HG03469 (cell line): Measurements from ENCODE around the gene KLRK1.
"Not testable (repeated sequence)": the region's sequence is repeated elsewhere in the genome, so short reads cannot be mapped to it uniquely, and the experiment has no call there.

Experiments
- ATAC-seq: cut with Tn5 transposase; IDR thresholded peaks from one replicate; pipeline ENCODE4 v1.9.1; 2021; ENCODE audit warnings: mild to moderate bottlenecking, moderate library complexity, moderate number of reproducible peaks; ENCODE audit not compliant: unreplicated experiment

KLRK1 gene

DNA sequence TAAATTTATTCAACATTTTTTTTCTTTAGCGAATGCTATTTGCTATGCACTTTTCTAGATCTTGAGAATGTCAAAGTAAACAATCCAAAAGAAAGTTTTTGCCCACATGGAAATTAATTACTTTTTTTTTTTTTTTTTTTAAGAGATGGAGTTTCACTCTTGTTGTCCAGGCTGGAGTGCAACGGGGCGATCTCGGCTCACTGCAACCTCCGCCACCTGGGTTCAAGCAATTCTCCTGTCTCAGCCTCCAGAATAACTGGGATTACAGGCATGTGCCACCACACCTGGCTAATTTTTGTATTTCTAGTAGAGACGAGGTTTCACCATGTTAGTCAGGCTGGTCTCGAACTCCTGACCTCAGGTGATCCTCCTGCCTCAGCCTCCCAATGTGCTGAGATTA is 1.1 kb upstream of the KLRK1 start:
- ATAC-seq, result not testable (repeated sequence)

DNA sequence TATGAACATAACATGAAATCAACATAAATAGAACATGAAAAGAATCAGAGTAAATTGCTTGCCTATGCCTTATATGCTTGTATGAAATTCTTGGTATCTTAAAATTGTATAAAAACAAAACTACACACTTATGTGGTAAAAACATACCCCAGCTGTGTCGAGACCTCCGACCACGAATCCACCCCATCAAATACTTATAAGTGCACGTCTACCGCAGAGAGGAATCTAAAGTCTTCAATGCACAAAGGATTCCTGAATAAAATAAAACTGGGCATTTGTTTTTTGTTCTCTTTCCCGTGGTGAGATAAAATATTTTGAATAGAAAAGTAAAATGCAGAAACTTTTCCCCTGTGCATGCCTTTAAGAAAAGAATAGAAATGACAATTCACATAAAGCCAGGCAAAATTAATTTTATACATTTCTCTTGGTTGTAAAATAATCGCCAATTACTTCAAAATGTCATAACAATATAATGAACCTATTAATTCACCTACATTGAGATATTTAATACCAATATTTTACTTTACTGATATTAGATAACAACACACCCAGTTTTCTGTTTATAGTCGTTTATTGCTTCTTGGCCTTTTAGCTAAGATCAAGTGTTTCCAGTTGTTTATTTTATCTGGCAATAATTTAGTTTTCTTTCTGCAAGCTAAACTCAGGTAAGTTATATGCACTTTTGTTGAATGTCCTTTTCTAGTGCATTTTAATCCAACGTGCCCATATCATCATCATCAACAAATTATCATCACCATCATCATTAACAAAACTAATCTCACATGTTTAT is 1.0 kb downstream of the KLRK1 start:
- ATAC-seq, result no peak

DNA sequence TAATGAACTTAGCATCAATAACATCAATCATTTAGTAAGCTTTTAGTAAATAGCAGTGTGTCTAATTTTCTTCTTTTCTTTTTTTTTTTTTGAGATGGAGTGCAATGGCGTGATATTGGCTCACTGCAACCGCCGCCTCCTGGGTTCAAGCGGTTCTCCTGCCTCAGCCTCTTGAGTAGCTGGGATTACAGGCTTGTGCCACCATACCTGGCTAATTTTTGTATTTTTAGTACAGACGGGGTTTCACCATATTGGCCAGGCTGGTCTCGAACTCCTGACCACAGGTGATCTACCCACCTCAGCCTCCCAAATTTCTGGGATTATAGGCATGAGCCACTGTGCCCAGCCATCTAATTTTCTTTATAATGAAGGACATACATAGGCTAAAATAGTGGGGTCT is 2.3 kb downstream of the KLRK1 start:
- ATAC-seq, result not testable (repeated sequence)

DNA sequence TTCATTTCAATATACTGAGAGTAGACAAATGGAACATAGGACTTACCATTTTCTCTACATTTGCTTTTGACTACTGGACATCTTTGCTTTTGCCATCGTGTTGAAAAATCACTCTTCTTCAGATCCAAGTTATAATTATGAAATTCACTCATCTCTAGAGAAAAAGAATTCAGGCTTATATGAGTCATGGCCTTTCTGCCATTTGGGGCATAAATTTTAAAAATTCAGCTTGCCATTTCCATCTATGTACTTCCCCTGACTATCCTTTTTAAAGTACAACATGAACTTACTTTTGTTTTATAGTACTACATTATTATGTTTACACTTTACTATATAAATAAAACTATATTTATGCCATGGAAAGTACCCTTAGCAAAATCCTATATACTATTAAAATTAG is 3.0 kb downstream of the KLRK1 start:
- no peak for ATAC-seq

DNA sequence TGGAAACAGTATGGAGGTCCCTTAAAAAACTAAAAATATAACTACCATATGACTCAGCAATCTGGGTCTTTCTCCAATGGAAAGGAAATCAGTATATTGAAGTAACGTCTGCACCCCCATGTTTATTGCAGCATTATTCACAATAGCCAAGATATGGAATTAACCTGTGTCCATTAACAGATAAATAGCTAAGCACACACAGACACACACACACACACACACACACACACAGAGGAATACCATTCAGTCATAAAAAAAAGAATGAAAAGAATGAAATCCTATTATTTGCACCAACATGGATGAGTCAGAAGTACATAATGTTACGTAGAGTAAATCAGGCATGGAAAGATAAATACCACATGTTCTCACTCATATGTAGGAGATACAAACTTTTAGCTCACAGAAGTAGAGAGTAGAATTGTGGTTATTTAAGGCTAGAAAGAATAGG is 4.7 kb downstream of the KLRK1 start:
- ATAC-seq, result no peak

DNA sequence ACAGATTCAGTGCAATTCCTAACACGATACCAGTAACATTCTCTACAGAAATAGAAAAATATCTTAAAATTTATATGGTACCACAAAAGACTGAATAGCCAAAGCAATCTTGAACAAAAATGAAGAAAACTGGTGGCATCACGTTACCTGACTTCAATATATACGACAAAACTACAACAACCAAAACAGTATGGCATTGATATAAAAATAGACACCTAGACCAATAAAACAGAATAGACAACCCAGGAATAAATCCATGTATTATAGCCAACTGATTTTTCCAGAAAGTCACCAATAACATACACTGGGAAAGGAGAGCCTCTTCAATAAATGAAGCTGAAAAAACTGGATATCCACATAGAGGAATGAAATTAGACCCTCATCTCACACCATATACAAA is 5.7 kb downstream of the KLRK1 start:
- ATAC-seq, result no peak

DNA sequence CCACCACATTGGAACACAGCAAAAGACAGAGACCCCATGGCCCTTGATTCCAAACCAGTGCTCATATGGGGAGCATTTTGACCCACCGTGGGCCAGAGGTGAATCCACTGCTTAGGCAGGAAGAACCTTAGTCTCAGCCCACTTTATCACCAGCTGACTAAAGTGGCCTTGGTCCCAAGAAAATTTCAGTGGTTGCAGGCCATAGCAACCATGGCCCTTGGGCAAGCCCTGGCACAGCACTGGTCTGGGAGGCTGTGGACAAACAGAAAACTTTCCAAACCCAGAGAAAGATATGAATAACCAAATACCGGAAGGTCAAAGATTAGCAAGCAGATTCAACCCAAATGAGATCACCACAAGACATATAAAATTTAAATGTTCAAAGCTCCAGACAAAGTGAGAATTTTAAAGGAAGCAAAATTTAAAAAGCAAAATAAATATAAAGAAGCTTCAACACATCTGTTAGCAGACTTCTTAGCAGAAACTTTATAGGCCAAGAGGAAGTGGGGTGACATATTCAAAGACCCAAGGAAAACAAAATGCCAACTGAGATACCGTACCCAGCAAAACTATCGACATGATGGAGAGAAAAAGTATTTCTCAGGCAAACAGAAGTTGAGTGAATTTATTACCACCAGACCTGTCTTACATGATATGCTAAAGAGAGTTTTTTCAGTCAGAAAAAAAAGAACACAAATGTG is 7.8 kb downstream of the KLRK1 start:
- no peak for ATAC-seq

DNA sequence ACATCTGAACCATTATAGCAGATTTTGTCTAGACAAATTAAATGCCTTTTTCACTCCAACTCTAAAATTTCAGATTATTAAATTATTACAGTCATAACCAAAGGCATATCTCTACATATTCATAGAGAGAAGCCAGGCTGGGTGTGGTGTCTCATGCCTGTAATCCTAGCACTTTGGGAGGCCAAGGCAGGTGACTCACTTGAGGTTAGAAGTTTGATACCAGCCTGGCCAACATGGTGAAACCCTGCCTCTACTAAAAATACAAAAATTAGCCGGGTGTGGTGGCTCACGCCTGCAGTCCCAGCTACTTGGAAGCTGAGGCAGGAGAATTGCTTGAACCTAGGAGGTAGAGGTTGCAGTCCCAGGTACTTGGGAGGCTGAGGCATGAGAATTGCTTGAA is 11.1 kb downstream of the KLRK1 start:
- ATAC-seq, result not testable (repeated sequence)

DNA sequence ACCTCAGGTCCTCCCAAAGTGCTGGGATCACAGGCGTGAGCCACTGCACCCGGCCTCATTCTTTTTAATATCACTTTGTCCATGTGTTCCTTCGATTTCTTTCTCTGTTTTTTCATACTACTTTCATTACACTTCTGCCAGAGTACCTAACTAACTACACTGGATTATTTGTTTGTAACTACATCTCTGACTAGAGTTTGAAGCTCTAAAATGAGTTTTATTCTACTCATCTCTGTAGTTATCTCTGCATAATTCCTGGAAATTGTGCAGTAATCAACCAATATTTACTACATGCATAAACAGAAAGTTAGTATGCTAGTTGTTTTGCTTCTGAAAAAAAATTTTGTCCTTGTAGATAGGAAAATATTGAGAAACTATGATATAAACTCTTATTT is 15.2 kb downstream of the KLRK1 start:
- ATAC-seq, result no peak

DNA sequence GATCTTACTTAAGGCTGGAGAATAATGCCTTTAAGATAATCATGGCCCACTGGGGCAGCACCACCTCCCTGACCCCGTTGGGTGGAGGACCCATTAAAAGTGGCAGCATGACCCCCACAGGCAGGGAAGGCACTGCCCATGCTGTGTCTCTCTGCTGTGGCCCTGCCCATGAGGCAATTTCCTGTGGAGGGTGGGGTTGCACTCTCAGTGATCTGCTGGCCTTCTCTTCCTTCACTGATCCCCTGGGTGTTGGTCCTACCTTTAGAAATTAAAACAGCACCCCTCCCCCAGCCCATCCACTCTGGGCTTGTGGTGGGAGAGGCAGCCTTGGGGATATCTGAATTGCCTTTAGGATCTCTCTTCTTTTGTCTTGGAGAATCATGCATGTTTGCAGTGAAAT is 17.3 kb downstream of the KLRK1 start:
- ATAC-seq, result no peak

DNA sequence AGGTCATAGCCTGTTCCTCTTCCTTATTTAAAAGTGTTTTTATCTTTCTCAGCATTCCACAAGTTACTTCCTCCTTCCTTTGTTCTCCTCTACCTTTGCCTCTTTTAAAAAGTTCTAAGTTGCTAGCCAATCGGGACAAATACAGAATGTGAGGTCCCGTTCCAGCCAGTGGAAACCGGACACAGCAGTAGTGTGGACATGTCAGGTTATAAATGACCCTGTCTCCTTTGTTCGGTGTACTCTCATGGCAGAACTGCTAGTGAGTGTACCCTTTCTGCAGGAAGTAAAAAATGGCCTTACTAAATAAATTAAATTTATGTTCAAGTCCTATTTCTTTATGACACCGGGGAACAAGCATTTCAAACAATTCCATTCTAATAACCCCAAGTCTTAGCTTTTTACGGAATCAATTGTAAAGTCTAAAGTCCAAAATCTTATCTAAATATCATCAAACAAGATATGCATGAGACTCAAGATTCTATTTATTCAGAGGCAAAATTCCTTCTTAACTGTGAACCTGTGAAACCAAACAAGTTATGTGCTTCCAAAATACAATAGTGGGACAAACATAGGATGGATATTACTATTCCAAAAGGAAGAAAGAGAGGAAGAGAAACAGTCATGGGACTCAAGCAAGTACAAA is 17.8 kb downstream of the KLRK1 start:
- ATAC-seq, result not testable (repeated sequence)

DNA sequence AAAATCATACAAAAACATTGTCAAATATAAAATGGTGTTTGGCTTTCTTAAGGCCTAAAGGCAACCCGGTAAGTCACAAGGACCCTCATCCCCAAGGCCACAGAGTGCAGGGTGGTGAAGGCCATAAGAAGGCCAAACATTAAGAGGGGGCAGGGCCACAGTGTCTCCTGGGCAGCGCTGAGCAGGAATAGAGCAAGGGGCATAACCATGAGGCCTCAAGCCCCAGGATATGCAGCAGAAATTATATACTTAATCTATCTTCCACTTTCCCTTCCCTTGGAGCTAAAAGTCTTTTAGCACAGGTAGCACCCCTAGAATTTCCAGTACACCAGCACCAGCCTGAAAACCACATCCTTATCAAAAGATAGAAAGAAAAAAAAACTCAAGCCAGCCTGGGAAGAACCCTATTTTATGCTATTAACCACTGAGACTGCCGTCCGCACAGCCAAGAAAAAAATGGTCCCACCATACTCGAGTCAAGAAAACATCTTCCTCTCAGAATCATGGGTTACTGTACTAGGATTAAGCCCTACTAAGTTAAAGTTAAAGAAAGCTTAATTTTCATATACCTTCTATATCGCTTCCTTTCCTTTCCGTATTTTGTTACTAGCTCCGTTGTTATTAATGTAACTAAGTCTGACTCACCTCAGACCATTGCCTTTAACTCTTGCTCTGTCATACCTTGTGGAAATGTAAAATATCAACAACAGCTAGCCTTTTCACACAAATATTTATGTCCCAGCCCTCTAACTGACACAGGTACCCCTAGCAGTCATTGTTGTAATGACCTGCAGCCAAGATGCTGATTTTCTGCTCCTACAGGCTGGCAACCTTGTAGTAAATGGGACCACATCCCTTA is 20.1 kb downstream of the KLRK1 start:
- ATAC-seq, result no peak

DNA sequence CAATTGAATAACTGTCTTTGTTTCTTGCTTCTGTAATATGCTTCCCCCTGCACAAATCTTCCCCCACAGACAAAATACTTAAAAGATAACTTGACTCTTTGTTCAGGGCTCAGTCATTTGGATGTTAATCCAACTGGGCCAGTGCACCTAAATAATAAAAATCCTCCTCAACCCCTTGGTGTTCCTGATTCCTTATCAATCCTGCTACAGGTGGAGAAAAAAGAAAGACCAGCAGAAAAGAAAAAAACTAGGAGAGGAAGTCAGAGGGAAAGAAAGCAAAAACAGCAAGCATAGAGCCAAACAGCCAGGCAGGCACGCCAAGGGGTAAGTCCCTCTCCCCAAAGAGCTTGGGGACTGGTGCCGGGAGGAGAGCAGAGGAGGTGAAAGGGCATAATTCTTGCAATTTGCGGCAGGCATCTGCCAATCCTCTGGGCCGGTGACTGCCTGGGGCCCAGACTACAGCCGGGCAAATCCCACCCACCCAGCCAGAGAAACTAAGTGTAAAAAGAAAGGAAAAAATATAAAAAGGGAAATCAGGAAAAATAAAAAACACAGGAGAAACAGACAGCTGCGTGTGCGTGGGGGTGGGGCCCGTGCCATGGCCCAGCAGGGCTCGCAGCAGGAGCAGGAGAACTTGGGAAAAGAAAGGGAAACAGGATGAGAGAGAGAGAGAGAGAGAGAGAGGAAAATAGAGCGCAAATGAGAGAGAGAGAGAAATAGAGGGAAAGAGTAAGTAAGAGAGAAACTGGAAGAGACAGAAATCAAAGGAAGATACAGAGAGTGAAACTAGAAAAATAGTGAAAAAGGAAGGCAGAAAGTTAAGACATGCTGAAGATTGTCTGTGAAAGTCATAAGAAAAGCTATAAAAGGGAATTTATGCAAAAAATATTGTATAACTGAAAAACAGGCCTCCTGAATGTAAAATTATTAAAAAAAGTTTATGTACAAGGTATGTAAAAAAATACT is 21.4 kb downstream of the KLRK1 start:
- no peak for ATAC-seq

DNA sequence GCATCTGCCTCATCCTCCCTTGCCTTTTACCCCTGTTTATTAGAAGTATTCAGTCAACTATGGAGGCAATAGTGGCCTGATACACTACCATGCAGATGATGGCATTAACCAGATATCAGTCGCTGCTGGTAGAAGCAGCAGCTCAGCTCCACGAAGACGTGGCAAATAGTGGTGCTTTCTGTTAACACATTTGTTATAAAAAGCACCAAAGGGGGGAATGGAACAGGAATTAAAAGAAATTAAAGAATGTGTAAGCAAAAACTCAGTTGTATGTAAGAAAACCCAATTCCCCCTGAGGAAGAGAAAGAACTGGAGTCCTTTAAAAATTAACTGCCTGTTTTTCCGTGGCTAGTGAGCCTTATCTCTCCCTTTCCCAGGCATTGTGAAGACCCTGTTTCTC is 22.1 kb downstream of the KLRK1 start:
- not testable (repeated sequence) for ATAC-seq

DNA sequence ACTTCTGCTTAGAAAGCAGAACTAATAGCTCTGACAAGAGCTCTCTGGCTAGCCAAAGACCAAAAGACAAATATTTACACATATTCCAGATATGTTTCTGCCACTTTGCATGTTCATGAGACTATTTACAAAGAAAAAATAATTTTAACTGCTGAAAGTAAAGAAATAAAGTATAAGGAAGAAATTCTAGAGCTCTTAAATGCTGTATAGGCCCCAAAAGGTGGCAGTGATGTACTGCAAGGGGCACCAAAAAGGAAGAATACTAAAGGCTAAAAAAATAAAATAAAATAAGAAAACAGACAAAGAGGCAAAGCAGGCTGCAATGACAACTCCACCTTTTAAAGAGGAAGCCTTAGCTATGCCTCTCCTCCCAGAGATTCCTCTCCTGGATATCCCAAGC is 23.0 kb downstream of the KLRK1 start:
- ATAC-seq, result no peak

DNA sequence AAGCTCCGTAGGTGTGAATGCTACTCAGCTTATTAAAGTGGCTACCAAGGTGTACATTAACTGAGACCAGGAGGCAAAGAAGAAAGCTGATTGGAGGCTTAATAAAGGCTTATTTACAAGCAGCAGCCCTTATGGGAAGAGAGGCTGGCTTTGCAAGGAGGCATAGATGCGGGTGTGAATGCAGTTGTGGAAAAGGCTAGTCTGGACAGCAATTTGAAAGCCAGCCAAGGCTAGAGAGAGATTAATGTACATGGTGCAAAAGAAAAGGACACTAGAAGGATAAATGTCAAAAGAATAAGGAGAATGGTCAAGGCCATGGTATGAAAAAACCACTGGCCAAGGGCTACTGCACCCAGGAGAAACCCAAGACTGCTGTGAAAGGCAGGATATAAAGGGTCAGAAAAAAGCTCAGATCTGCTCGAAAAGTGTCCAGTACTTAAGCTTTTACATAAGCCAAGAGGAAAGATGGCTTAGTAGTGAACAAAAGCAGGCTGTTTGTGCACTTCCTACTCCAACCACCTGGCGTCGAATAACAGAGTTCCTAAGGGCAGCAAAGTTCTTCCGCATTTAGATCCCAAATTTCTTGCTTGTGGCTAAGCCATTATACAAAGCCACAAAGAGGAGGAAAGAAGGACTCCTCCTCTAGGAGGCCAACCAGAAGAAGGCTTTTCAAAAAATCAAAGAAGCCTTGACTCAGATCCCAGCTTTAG is 24.0 kb downstream of the KLRK1 start:
- no peak for ATAC-seq

DNA sequence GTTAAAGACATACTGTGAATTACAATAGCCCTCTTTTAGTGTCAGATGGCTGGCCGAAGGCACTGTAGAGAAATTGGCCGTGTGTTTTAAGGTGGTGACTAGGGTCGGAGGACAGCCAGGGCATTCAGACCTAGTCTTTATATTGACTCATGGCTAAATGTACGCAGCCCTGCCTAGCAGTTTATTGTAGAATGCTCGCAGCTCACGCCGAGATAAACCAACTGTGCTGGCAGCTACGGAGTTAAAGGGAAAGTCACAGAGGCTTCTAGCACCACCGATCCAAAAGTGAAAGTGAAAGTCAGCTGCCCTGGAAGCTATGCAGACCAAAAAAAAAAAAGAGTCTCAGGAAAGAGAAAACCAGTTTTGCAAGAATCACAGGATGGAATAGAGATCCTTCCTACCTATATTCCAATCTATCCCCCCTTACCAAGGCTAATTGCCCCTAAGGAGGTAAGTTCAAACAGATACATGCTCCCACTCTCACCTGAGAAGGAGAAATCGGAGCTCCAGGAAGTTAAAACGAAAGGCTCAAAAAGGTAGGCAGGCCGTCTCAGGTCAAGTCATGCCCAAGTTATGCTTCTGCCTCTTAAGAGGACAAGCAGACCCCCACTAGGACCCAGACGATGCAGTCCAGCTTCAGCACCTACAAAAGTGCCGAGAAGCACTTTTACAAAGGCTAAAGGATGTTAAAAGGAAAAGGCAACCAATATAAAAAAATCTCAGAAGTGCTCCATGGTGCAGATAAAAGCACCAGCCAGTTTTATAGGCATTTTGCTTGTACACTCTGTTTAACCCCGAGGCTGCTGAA is 24.8 kb downstream of the KLRK1 start:
- peak; percentile 14 for ATAC-seq
